Type B pancreatic cell (in vitro differentiated cells): ENCODE results near the gene RAD51AP1. TPM values are rescaled to one million over a fixed set of nuclear protein-coding genes. Genes with fewer than 3 reads are reported as not detected.

Source experiments
- DNase-seq: peaks from one replicate; pipeline ENCODE4 v3.0.0; 2021; ENCODE audit warnings: mixed read lengths; ENCODE audit not compliant: unreplicated experiment; ENCODE audit errors: extremely low spot score
- H3K27ac Mint-ChIP-seq: 2 replicates; pipeline ENCODE4 v1.8.0; 2021; ENCODE audit warnings: mild to moderate bottlenecking, mixed read lengths
- H3K27me3 Mint-ChIP-seq: 2 replicates; pipeline ENCODE4 v1.8.0; 2021; ENCODE audit warnings: mixed read lengths
- H3K36me3 Mint-ChIP-seq: 2 replicates; pipeline ENCODE4 v1.8.0; 2021; ENCODE audit warnings: mixed read lengths
- H3K4me1 Mint-ChIP-seq: one replicate; pipeline ENCODE4 v1.8.0; 2021; ENCODE audit warnings: mixed read lengths; ENCODE audit not compliant: unreplicated experiment
- H3K4me3 Mint-ChIP-seq: 2 replicates; pipeline ENCODE4 v1.8.0; 2021; ENCODE audit warnings: mild to moderate bottlenecking, mixed read lengths
- H3K9me3 Mint-ChIP-seq: 2 replicates; pipeline ENCODE4 v1.8.0; 2021; ENCODE audit warnings: mixed read lengths
- total RNA-seq: library from RNA; stranded (reverse); gene quantifications from 2 replicates; pipeline ENCODE4 v1.2.1, GENCODE V29; 2021; ENCODE audit warnings: low replicate concordance
- TF ChIP-seq, protein P1 (sequence below): fragments of 200-600 bp; sonication (generic); conservative IDR thresholded peaks from 2 replicates; pipeline ENCODE4 v1.5.0; 2021; ENCODE audit warnings: antibody characterized with exemption, mild to moderate bottlenecking

Gene RAD51AP1
- total RNA-seq, 1 donor from 2014 or later, result 26.6 TPM

DNA sequence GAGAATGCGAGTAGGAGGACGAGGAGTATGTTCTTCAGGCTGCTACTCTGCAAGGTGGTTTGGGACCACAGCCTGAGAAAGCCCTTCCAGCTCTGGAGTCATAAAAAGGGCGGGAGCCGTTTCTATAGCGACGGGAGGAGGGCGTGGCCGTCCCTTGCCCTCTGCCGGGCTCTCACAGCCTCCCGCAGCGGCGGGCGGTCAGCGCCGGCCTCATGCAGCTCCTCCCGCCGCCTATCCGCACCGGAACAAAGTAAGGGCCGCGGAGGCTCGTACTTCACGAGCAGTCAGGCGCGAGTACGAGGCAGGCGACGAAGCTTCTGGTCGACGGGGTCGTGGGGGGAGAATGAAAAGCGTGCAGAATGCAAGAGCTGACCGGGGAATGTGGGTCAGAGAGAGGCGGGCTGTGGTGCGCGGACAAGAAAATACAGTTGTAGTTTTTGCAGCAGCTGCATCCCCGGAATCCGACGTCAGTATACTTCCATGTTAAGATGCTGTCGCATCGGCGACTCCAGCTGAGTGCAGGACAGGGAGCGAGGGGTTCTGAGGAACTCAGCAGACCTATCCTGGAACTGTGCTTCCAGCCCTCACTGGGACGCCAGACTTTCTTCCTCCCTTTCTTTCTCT, 23.5 kb downstream of the RAD51AP1 start, which contains the start of gene DYRK4:
Gene DYRK4, plus strand, starts transcription at position 175 of the 624 bp plus-strand sequence. Its CDS starts 38 bp downstream, at position 213.
- no peaks in the 10 kb centered on the region for H3K9me3 Mint-ChIP-seq
- H3K27ac Mint-ChIP-seq, result peak within 1 kb of the TSS; percentile 24
- H3K36me3 Mint-ChIP-seq, result peaks cover 15% of the 10 kb centered on the region
- H3K4me3 Mint-ChIP-seq, result peak within 1 kb of the TSS; percentile 86
- TF ChIP-seq, protein P1, sequence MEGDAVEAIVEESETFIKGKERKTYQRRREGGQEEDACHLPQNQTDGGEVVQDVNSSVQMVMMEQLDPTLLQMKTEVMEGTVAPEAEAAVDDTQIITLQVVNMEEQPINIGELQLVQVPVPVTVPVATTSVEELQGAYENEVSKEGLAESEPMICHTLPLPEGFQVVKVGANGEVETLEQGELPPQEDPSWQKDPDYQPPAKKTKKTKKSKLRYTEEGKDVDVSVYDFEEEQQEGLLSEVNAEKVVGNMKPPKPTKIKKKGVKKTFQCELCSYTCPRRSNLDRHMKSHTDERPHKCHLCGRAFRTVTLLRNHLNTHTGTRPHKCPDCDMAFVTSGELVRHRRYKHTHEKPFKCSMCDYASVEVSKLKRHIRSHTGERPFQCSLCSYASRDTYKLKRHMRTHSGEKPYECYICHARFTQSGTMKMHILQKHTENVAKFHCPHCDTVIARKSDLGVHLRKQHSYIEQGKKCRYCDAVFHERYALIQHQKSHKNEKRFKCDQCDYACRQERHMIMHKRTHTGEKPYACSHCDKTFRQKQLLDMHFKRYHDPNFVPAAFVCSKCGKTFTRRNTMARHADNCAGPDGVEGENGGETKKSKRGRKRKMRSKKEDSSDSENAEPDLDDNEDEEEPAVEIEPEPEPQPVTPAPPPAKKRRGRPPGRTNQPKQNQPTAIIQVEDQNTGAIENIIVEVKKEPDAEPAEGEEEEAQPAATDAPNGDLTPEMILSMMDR, result no peak
- DNase-seq, result peak; percentile 84
- H3K27me3 Mint-ChIP-seq, result peaks cover 40% of the 10 kb centered on the region
- peaks cover 7% of the 10 kb centered on the region for H3K4me1 Mint-ChIP-seq

- Mint-ChIP-seq H3K4me3 (peak overlapping the region; percentile 9), H3K9me3 (no peaks in the 10 kb centered on the region), H3K27ac (no peak overlapping the region), H3K4me1 (peaks cover 7% of the 10 kb centered on the region), H3K36me3 (peaks cover 14% of the 10 kb centered on the region), H3K27me3 (peaks cover 40% of the 10 kb centered on the region)
- no peak for DNase-seq
- TF ChIP-seq, protein P1, result no peak
These were observed 24.6 kb downstream of the RAD51AP1 start for GRCh38 chr12:4563336-4563735.

DNA sequence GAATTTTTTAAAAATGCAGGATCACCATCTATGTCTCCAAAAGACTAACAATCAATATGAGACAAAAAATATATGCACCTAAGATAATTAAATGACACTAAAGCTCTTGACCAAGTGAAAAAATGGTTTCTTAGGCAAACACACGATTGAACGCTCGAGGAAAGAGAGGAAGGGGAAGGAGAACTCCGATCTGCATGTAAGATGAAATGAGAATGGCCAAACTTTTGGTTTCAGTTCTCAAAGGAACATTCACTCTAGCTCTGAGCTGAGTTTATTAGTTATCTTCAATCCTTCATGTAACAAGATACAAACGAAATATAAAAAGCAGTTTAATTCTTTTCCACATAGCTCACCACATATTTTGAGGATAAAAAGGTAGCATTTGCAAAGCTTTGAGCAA, 26.1 kb downstream of the RAD51AP1 start:
- H3K9me3 Mint-ChIP-seq, result no peaks in the 10 kb centered on the region
- no peak overlapping the region for H3K4me3 Mint-ChIP-seq
- peaks cover 40% of the 10 kb centered on the region for H3K27me3 Mint-ChIP-seq
- peaks cover 14% of the 10 kb centered on the region for H3K36me3 Mint-ChIP-seq
- peaks cover 7% of the 10 kb centered on the region for H3K4me1 Mint-ChIP-seq
- no peak for DNase-seq
- TF ChIP-seq, protein P1, result no peak
- H3K27ac Mint-ChIP-seq, result no peak overlapping the region

DNA sequence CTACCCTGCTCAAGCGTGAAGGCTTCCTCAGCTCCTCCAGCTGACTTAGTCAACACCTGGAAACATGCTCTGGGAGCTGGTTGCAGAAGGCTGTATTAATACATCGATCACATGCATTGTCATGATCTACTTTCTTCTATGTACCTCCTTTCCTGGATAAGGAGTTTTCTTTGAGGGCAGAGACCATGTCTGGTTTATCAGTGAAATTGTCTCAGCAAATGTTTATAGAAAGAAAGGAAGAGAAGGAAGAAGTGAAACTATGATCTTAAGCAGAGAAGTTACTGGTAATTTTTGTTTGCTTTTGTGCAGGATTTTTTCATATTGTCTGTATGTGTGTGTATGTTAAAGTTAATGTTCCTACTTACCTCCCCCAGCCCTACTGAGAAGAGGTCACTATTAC, 27.8 kb downstream of the RAD51AP1 start:
- H3K9me3 Mint-ChIP-seq, result no peaks in the 10 kb centered on the region
- H3K36me3 Mint-ChIP-seq, result peaks cover 4% of the 10 kb centered on the region
- peaks cover 7% of the 10 kb centered on the region for H3K4me1 Mint-ChIP-seq
- H3K27ac Mint-ChIP-seq, result no peak overlapping the region
- DNase-seq, result no peak
- H3K27me3 Mint-ChIP-seq, result peaks cover 40% of the 10 kb centered on the region
- H3K4me3 Mint-ChIP-seq, result no peak overlapping the region
- TF ChIP-seq, protein P1, result no peak

DNA sequence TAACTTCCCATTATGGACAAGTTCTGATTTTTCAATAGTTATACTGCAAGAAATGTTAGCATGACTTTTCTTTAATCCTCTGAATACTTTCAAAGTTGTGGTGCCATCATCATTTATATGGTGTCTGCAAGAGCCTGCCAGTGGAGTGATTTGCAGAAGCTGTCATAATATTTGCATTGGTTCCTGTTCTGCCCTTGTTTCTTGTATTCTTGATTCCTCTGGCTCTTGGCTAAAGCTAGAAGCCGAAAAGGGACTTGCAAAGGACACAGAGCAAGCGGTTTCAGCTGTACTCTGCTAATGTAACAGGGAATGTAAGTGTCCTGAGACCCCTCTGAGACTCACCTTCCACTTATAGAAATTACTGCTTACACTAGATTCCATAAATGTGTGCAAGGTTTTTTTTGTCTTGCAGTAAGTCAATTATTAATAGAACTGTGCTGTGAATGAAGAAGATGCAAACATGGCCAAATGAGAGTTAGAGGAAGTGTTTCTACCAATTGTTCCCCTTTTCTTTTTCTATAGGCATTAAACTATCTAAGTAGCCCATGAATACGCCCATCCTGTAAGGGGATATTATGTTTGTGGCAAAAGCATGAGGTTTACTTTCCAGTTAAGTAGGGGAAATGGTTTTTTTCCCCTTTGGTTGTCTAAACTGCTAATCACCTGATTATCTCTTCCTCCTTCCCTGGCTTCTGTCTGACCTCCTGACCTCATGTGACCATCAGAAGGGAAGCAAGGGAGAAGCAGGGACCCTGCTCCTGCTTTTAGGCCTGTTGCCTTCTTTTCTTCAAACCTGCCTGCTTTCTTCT, 28.6 kb downstream of the RAD51AP1 start:
- Mint-ChIP-seq H3K27me3 (peaks cover 33% of the 10 kb centered on the region), H3K36me3 (no peaks in the 10 kb centered on the region)

More for the DNA sequence above, 28.6 kb downstream of the RAD51AP1 start:
- Mint-ChIP-seq H3K4me1 (peaks cover under 1% of the 10 kb centered on the region), H3K27ac (no peak overlapping the region), H3K4me3 (no peak overlapping the region), H3K9me3 (no peaks in the 10 kb centered on the region)
- DNase-seq, result no peak
- TF ChIP-seq, protein P1, result no peak
